Testis (tissue), 3 donors: ENCODE data around the gene AADACL2. TPM values are rescaled to one million over a fixed set of nuclear protein-coding genes. Genes with fewer than 3 reads are reported as not detected.

Source experiments
- DNase-seq: peaks from one replicate; pipeline ENCODE4 v3.0.0-alpha.2; 2019
- H3K27ac ChIP-seq, 2 donors: fragments of 200-600 bp; sonication (generic); one replicate each; pipeline ENCODE4 v1.5.1; 2019
- H3K27me3 ChIP-seq: fragments of 200-600 bp; sonication (generic); one replicate; pipeline ENCODE4 v1.5.1; 2019
- H3K36me3 ChIP-seq: fragments of 200-600 bp; sonication (generic); one replicate; pipeline ENCODE4 v1.5.1; 2017; ENCODE audit warnings: low read depth; ENCODE audit errors: missing control alignments
- H3K4me1 ChIP-seq: fragments of 200-600 bp; sonication (generic); one replicate; pipeline ENCODE4 v1.5.1; 2019
- H3K4me3 ChIP-seq, 2 donors: fragments of 200-600 bp; sonication (generic); one replicate each; pipeline ENCODE4 v1.5.1; 2017 to 2019
- H3K9me3 ChIP-seq: fragments of 200-600 bp; sonication (generic); one replicate; pipeline ENCODE4 v1.5.1; 2017
- CTCF ChIP-seq, 3 experiments: fragments of 450-650 bp in 2 of 3; fragments of 200-600 bp in 1 of 3; sonication (generic) in 1 of 3; IDR thresholded peaks; one replicate each; pipeline ENCODE4 v1.5.1; 2016 to 2019; ENCODE audit warnings: antibody characterized with exemption in 3 of 3, mild to moderate bottlenecking in 2 of 3, moderate library complexity in 1 of 3
- POLR2A ChIP-seq: fragments of 450-650 bp; IDR thresholded peaks from one replicate; pipeline ENCODE4 v1.6.1; 2017; ENCODE audit warnings: antibody characterized with exemption, mild to moderate bottlenecking, moderate library complexity
- WGBS, 2 donors: methylation state at CpG; one replicate each; pipeline ENCODE4 v1.1.5; 2018; 5-methylcytosine and 5-hydroxymethylcytosine counted together
- intact Hi-C: fragments of 100-400 bp; cut with DNase I; formaldehyde crosslinking; loops from one replicate; pipeline ENCODE4 v1.15.1; 2023; ENCODE audit warnings: low total_unique reads
- polyA plus RNA-seq: library from polyadenylated mRNA; stranded (reverse); fragments of 350-450 nt; fragmentation: Illumina TruSeq; extraction: RNeasy Lipid Tissue Mini Kit (QIAGEN cat#74804); gene quantifications from one replicate; pipeline ENCODE4 v1.2.3, GENCODE V29; 2014; ENCODE audit warnings: low read depth, low replicate concordance; ENCODE audit not compliant: insufficient read depth
- total RNA-seq, 2 donors: library from RNA; depleted of rRNA; stranded (reverse); fragments of >200 nt; gene quantifications; one replicate each; pipeline ENCODE4 v1.2.3, GENCODE V29; 2016

Gene AADACL2
- total and polyA plus RNA-seq, 3 donors from 2014 or later, result 0.36 TPM; not detected in 2

- no peaks in the 10 kb centered on the region for H3K4me1 ChIP-seq
- no peak for DNase-seq
- no peak overlapping the region for H3K27ac ChIP-seq
- H3K27me3 ChIP-seq, result no peaks in the 10 kb centered on the region
- intact Hi-C loops, result no loop called here
- no peak for TF ChIP-seq CTCF (IDR thresholded peaks at IDR 0.05)
- no peak for TF ChIP-seq POLR2A
- no peaks in the 10 kb centered on the region for H3K36me3 ChIP-seq
- no peaks in the 10 kb centered on the region for H3K9me3 ChIP-seq
- 88 to 94% methylated on average over 1 of the region's 1 CpG for WGBS, 2 donors
- no peak overlapping the region for H3K4me3 ChIP-seq
Observed at GRCh38 chr3:151690645-151691044, 43.1 kb upstream of the AADACL2 start.

GRCh38 chr3:151697496-151697895 is 36.2 kb upstream of the AADACL2 start:
- no peaks in the 10 kb centered on the region for H3K4me1 ChIP-seq
- DNase-seq, result no peak
- no peaks in the 10 kb centered on the region for H3K9me3 ChIP-seq
- WGBS, 2 donors, result 51 to 71% methylated on average over 5 of the region's 5 CpGs
- H3K27me3 ChIP-seq, result no peaks in the 10 kb centered on the region
- TF ChIP-seq POLR2A (no peak), CTCF (IDR thresholded peaks at IDR 0.05) (no peak)
- intact Hi-C loops, result no loop called here
- no peaks in the 10 kb centered on the region for H3K36me3 ChIP-seq
- no peak overlapping the region for H3K4me3 ChIP-seq
- H3K27ac ChIP-seq, result no peak overlapping the region

- H3K27ac ChIP-seq, result no peak overlapping the region
- intact Hi-C loops, result no loop called here
- no peaks in the 10 kb centered on the region for H3K4me1 ChIP-seq
- H3K9me3 ChIP-seq, result no peaks in the 10 kb centered on the region
- no peak for TF ChIP-seq POLR2A
- no peak for TF ChIP-seq CTCF (IDR thresholded peaks at IDR 0.05)
- DNase-seq, result no peak
- no peaks in the 10 kb centered on the region for H3K27me3 ChIP-seq
- H3K4me3 ChIP-seq, result no peak overlapping the region
- no peaks in the 10 kb centered on the region for H3K36me3 ChIP-seq
Observed at GRCh38 chr3:151707216-151707615, 26.5 kb upstream of the AADACL2 start.

GRCh38 chr3:151708868-151709267 is 24.9 kb upstream of the AADACL2 start:
- no peak for TF ChIP-seq CTCF (IDR thresholded peaks at IDR 0.05)
- no peak for TF ChIP-seq POLR2A
- DNase-seq, result no peak
- Histone ChIP-seq H3K4me3 (no peak overlapping the region), H3K27ac (no peak overlapping the region), H3K9me3 (no peaks in the 10 kb centered on the region), H3K27me3 (no peaks in the 10 kb centered on the region), H3K36me3 (no peaks in the 10 kb centered on the region), H3K4me1 (no peaks in the 10 kb centered on the region)
- intact Hi-C loops, result no loop called here
- 100% methylated on average over 1 of the region's 1 CpG for WGBS, 2 donors

GRCh38 chr3:151709847-151710246 is 23.9 kb upstream of the AADACL2 start:
- no peaks in the 10 kb centered on the region for H3K4me1 ChIP-seq

More at GRCh38 chr3:151709847-151710246, 23.9 kb upstream of the AADACL2 start:
- intact Hi-C loops, result no loop called here
- no peaks in the 10 kb centered on the region for H3K27me3 ChIP-seq
- H3K4me3 ChIP-seq, result no peak overlapping the region
- no peak for TF ChIP-seq CTCF (IDR thresholded peaks at IDR 0.05)
- TF ChIP-seq POLR2A, result no peak
- DNase-seq, result no peak
- no peaks in the 10 kb centered on the region for H3K36me3 ChIP-seq
- WGBS, 2 donors, result 71 to 79% methylated on average over 1 of the region's 1 CpG
- H3K9me3 ChIP-seq, result no peaks in the 10 kb centered on the region
- no peak overlapping the region for H3K27ac ChIP-seq
